GM18526 (cell line): ENCODE measurements around the gene AP1S2.

ENCODE experiments used
- POLR2A ChIP-seq: IDR thresholded peaks from 3 replicates; pipeline ENCODE4 v1.6.1; 2011; ENCODE audit not compliant: insufficient read length; ENCODE audit errors: extremely low read depth

The AP1S2 gene

GRCh38 chrX:15864023-15864422 lies 9.4 kb upstream of the AP1S2 start:
- no peak for TF ChIP-seq POLR2A

GRCh38 chrX:15860921-15861320 lies 6.3 kb upstream of the AP1S2 start:
- TF ChIP-seq POLR2A = no peak

GRCh38 chrX:15858051-15858450 lies 3.4 kb upstream of the AP1S2 start:
- no peak for TF ChIP-seq POLR2A

- TF ChIP-seq POLR2A = no peak
Observed at GRCh38 chrX:15856636-15857035, 2.0 kb upstream of the AP1S2 start.

- no peak for TF ChIP-seq POLR2A
Observed at GRCh38 chrX:15856222-15856587, 1.6 kb upstream of the AP1S2 start.

- TF ChIP-seq POLR2A = no peak
Observed at GRCh38 chrX:15855568-15856221, 1.1 kb upstream of the AP1S2 start.

- TF ChIP-seq POLR2A = no peak
Observed at GRCh38 chrX:15854080-15854655, 445 bp downstream of the AP1S2 start.

- no peak for TF ChIP-seq POLR2A
Observed at GRCh38 chrX:15853586-15854079, 980 bp downstream of the AP1S2 start.

- no peak for TF ChIP-seq POLR2A
Observed at GRCh38 chrX:15849555-15849954, 5.1 kb downstream of the AP1S2 start.

GRCh38 chrX:15848576-15848975 lies 6.0 kb downstream of the AP1S2 start:
- TF ChIP-seq POLR2A = no peak

GRCh38 chrX:15843960-15844359 lies 10.7 kb downstream of the AP1S2 start:
- no peak for TF ChIP-seq POLR2A

- TF ChIP-seq POLR2A = no peak
Observed at GRCh38 chrX:15841853-15842516, 12.6 kb downstream of the AP1S2 start.

GRCh38 chrX:15838017-15838416 lies 16.6 kb downstream of the AP1S2 start:
- TF ChIP-seq POLR2A = no peak

- TF ChIP-seq POLR2A = no peak
Observed at GRCh38 chrX:15834827-15835595, 19.6 kb downstream of the AP1S2 start.

- no peak for TF ChIP-seq POLR2A
Observed at GRCh38 chrX:15834053-15834452, 20.6 kb downstream of the AP1S2 start.

- no peak for TF ChIP-seq POLR2A
Observed at GRCh38 chrX:15829217-15829616, 25.4 kb downstream of the AP1S2 start.
